T-helper 2 cell treated with Interferon-gamma antibody and Interleukin-4, amounts not matched to agents 100 ng/mL and 5 ng/mL, for 36 hours (primary cell): ENCODE measurements around the gene FEN1. TPM values are rescaled to one million over a fixed set of nuclear protein-coding genes. Genes with fewer than 3 reads are reported as not detected.

Source experiments
- intact Hi-C: fragments of 100-400 bp; cut with micrococcal nuclease; formaldehyde crosslinking; loops from one replicate; pipeline ENCODE4 v1.15.1; 2023
- total RNA-seq: library from RNA; stranded (reverse); gene quantifications from 2 replicates; pipeline ENCODE4 v1.2.3, GENCODE V29; 2022

The FEN1 gene
- total RNA-seq, 1 donor from 2014 or later = 139 TPM

- intact Hi-C loops = loop anchor here (1.0 to 5.0 kb wide), 4 partner anchors 19 to 151 kb away; partner anchors contain the start of genes FEN1, FTH1 and TMEM258
These were observed 23.4 kb downstream of the FEN1 start for GRCh38 chr11:61815790-61816735.

GRCh38 chr11:61816736-61817455 is 24.2 kb downstream of the FEN1 start, which contains the start of gene FADS1:
Gene FADS1, minus strand, starts transcription at chr11:61817003. Its CDS starts 74 bp downstream, at chr11:61816929.
- intact Hi-C loops = loop anchor here (1.0 to 5.0 kb wide), 4 partner anchors 11 to 150 kb away; partner anchors contain the start of genes FADS2 and FTH1

- intact Hi-C loops = loop anchor here (1.0 to 5.0 kb wide), 3 partner anchors 11 to 150 kb away; partner anchors contain the start of genes FADS2 and FTH1
These were observed 24.9 kb downstream of the FEN1 start for GRCh38 chr11:61817471-61818202.

GRCh38 chr11:61820174-61820573 is 27.5 kb downstream of the FEN1 start:
- intact Hi-C loops = no loop called here

GRCh38 chr11:61826930-61827570 is 34.3 kb downstream of the FEN1 start:
- intact Hi-C loops = loop anchor here (1.0 kb wide), 1 partner anchor 30 kb away; no protein-coding TSS in a partner anchor

GRCh38 chr11:61827571-61828378 is 35.1 kb downstream of the FEN1 start, which contains the start of gene FADS2:
Gene FADS2, plus strand, starts transcription at chr11:61828300. Its CDS starts 91 bp downstream, at chr11:61828391.
- intact Hi-C loops = loop anchor here (1.0 kb wide), 3 partner anchors 10 to 35 kb away; partner anchors contain the start of genes FADS1, FEN1 and TMEM258

- intact Hi-C loops = loop anchor here (1.0 kb wide), 2 partner anchors 11 to 36 kb away; partner anchors contain the start of genes FADS1, FEN1 and TMEM258
These were observed 35.6 kb downstream of the FEN1 start for GRCh38 chr11:61828379-61828628.

GRCh38 chr11:61828629-61829407 is 36.1 kb downstream of the FEN1 start:
- intact Hi-C loops = loop anchor here (1.0 kb wide), 2 partner anchors 12 to 37 kb away; partner anchors contain the start of genes FADS1, FEN1 and TMEM258

- intact Hi-C loops = loop anchor here (5.0 kb wide), 2 partner anchors 62 to 292 kb away; partner anchors contain the start of genes FADS3 and INCENP
These were observed 37.1 kb downstream of the FEN1 start for GRCh38 chr11:61829806-61830205.

GRCh38 chr11:61830237-61831105 is 37.8 kb downstream of the FEN1 start:
- intact Hi-C loops = loop anchor here (5.0 kb wide), 2 partner anchors 62 to 292 kb away; partner anchors contain the start of genes FADS3 and INCENP

- intact Hi-C loops = loop anchor here (5.0 kb wide), 2 partner anchors 60 to 290 kb away; partner anchors contain the start of genes FADS3 and INCENP
These were observed 39.5 kb downstream of the FEN1 start for GRCh38 chr11:61832207-61832606.

GRCh38 chr11:61832754-61833153 is 40.0 kb downstream of the FEN1 start:
- intact Hi-C loops = loop anchor here (5.0 kb wide), 2 partner anchors 60 to 290 kb away; partner anchors contain the start of genes FADS3 and INCENP

- intact Hi-C loops = loop anchor here (5.0 kb wide), 2 partner anchors 59 to 289 kb away; partner anchors contain the start of genes FADS3 and INCENP
These were observed 40.8 kb downstream of the FEN1 start for GRCh38 chr11:61833471-61833870.

- intact Hi-C loops = loop anchor here (2.0 to 5.0 kb wide), 3 partner anchors 17 to 288 kb away; partner anchors contain the start of genes FADS1, FADS3 and INCENP
These were observed 41.2 kb downstream of the FEN1 start for GRCh38 chr11:61833926-61834277.

- intact Hi-C loops = loop anchor here (2.0 to 5.0 kb wide), 3 partner anchors 18 to 288 kb away; partner anchors contain the start of genes FADS1, FADS3 and INCENP
These were observed 41.8 kb downstream of the FEN1 start for GRCh38 chr11:61834278-61835048.

GRCh38 chr11:61836193-61836592 is 43.5 kb downstream of the FEN1 start:
- intact Hi-C loops = no loop called here
